ENCODE measurements around the gene GPR50.

Gene GPR50

DNA sequence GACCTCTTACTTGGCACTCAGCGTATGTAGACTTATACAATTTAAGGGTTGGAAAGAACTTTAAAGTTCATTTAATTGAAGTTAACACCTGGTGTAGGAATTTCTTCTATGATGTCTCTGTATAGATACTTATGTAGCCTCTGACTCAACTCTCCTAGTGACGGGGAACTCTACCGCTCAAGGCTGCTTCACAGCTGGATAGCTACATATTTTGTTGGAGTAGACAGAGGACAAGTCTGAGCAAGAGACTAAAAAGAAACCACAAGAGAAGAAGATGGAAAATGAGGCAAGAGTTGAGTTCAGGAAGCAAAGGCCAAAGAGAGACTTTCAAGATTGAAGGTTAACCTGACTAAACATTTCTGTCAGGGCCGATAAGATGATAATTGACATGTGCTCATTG is 52.6 kb downstream of the GPR50 start:
- DNase-seq, result no peak

All from activated CD4-positive, alpha-beta T cell treated with anti-CD3 and anti-CD28 coated beads, Interleukin-2, amount 50 U/mL, for 16 hours (primary cell).